Measurements from ENCODE around the gene NUAK2.

GRCh38 chr1:205301842-205302588 is 19.5 kb downstream of the NUAK2 start:
- TF ChIP-seq CTCF (IDR thresholded peaks at IDR 0.05) (no peak), EP300 (IDR thresholded peaks at IDR 0.05) (no peak), POLR2AphosphoS5 (IDR thresholded peaks at IDR 0.05) (no peak), POLR2A (IDR thresholded peaks at IDR 0.05) (no peak)

Measured in stomach (tissue), 4 donors.